Measurements from ENCODE around the gene GARRE1.

- TF ChIP-seq TOX (CRISPR knock-in tag; IDR thresholded peaks at IDR 0.05; ENCODE audit: borderline replicate concordance) (no peak), ARNTL (CRISPR knock-in tag; IDR thresholded peaks at IDR 0.05; ENCODE audit: borderline replicate concordance, low read depth) (no peak), ESRRG (CRISPR knock-in tag; IDR thresholded peaks at IDR 0.05) (no peak), CREB5 (CRISPR knock-in tag; IDR thresholded peaks at IDR 0.05; ENCODE audit: low read depth) (no peak)
Measured at GRCh38 chr19:34222386-34222785, 32.0 kb upstream of the GARRE1 start.

All from SK-N-SH treated with all-trans-retinoic acid at 6 μM for 48 hours (cell line).